ENCODE data around the gene NKAIN2.
"Not testable (repeated sequence)": the region's sequence is repeated elsewhere in the genome, so short reads cannot be mapped to it uniquely, and the experiment has no call there.

NKAIN2 gene

DNA sequence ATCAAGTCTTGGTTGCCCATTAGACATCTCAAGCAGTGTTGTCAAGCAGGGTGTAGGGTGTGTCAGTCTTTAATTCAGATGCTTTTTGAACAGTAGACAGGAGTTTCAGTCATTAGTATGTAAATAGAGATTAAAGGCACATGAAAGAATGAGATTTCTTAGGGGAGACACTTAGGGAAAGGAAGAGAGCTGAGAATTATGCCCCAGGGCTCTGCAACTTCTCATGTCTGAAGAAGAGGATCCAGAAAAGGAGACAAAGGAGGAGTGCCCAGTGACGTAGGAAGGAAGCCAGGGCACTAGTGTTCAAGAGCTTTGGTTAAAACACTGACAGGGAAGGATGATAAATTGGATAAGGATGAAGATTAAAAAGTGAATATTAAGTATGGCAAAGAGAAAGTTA, 569.7 kb downstream of the NKAIN2 start:
- H3K4me3 ChIP-seq (ENCODE audit: control insufficient read depth, low read depth, low read length), result no peak overlapping the region
- DNase-seq (ENCODE audit: low read depth), result no peak
- TF ChIP-seq, protein P1, sequence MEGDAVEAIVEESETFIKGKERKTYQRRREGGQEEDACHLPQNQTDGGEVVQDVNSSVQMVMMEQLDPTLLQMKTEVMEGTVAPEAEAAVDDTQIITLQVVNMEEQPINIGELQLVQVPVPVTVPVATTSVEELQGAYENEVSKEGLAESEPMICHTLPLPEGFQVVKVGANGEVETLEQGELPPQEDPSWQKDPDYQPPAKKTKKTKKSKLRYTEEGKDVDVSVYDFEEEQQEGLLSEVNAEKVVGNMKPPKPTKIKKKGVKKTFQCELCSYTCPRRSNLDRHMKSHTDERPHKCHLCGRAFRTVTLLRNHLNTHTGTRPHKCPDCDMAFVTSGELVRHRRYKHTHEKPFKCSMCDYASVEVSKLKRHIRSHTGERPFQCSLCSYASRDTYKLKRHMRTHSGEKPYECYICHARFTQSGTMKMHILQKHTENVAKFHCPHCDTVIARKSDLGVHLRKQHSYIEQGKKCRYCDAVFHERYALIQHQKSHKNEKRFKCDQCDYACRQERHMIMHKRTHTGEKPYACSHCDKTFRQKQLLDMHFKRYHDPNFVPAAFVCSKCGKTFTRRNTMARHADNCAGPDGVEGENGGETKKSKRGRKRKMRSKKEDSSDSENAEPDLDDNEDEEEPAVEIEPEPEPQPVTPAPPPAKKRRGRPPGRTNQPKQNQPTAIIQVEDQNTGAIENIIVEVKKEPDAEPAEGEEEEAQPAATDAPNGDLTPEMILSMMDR (conservative IDR thresholded peaks at IDR 0.05; ENCODE audit: control insufficient read depth, insufficient read depth, low read depth, low read length), result no peak

DNA sequence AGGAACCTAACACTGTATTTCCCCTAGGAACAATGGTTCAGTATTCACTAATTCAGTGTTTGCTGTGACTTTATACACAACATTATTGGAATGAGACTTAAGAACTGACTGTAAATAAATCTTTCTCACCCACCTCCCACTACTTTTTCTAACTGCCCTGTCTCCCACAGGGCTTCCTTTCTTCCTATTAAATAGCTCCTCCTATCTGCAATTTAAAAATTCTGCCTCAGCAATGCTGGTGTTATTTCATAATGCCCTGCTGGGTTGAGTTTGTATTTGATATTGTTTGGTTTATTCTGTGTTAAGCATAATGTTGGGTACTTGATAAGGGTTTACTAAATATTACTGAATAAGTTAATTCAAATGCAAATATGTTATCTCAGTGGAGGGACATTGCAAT, 585.5 kb downstream of the NKAIN2 start:
- H3K4me3 ChIP-seq (ENCODE audit: control insufficient read depth, low read depth, low read length), result no peak overlapping the region
- TF ChIP-seq, protein P1 (conservative IDR thresholded peaks at IDR 0.05; ENCODE audit: control insufficient read depth, insufficient read depth, low read depth, low read length), result no peak
- DNase-seq (ENCODE audit: low read depth), result no peak

DNA sequence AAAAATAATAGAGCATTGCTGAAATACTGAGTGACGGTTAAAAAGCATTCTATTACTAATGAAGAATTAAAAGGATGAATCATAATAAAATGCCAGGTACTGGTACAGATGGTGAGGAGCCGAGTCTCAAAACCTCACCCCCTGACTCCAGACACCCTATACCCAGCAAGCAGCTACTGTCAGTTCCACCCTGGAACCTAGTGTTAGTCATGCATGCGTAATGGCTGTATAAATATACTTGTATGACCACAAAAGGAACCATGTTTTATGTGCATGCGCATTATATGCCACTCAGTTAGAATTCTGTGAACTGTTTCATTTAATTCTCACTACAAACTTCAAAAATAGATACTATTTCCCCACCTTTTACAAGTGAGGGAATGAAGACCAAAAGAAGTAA, 589.9 kb downstream of the NKAIN2 start:
- TF ChIP-seq, protein P1 (conservative IDR thresholded peaks at IDR 0.05; ENCODE audit: control insufficient read depth, insufficient read depth, low read depth, low read length), result no peak
- no peak overlapping the region for H3K4me3 ChIP-seq (ENCODE audit: control insufficient read depth, low read depth, low read length)
- DNase-seq (ENCODE audit: low read depth), result peak; percentile 21

DNA sequence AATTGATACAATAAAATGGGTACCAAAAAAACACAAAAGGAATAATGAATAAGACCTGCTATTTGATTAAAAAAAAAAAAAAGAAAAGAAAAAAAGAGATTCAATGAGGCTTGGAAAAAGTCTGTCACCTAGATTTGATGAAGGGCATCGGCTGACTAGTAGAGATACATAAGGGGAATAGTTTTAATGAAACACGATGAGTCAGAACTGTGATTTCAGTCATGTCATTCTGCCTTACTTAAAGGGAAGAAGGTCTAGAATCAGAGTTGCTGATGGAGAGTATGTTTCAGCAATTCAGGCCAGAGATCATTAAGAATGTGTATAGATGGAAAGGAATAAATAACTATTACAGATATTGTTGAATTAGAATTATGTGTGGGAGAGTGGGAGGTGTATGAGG, 592.7 kb downstream of the NKAIN2 start:
- DNase-seq (ENCODE audit: low read depth), result peak; percentile 1
- no peak overlapping the region for H3K4me3 ChIP-seq (ENCODE audit: control insufficient read depth, low read depth, low read length)
- TF ChIP-seq, protein P1 (conservative IDR thresholded peaks at IDR 0.05; ENCODE audit: control insufficient read depth, insufficient read depth, low read depth, low read length), result no peak

DNA sequence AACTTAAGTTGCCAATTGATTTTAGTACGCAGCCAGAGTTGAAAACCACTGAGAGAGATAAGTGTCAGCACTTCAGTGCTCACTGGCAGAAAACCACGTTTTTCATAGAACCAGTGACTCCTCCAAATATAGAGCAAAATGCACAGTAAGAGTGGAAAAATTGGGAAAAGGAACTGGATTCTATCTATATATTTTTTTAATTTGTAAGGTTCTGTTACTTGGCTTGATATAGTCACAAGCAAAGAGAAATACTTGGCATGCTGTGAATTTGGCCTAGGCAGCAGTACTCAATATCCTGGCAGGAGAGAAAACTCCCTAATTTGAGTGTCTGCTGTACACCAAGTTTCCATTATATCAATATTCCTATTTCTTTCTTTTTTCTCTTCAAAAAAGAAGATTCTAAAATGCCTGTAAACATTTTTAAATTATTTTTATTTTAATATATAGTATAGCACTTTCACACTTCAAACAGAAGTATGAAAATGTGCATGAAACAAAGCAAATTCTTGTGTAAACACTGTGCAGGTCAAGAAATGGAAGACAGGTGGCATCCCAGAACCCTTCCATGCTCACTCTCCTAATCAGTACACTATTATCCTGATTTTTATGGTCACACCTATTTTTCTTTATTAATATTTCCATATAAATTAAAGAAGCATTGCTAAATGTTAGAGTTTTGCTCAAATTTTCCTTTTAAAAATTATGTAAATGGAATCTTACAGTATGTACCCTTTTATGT, 596.8 kb downstream of the NKAIN2 start:
- DNase-seq (ENCODE audit: low read depth), result no peak
- TF ChIP-seq, protein P1 (conservative IDR thresholded peaks at IDR 0.05; ENCODE audit: control insufficient read depth, insufficient read depth, low read depth, low read length), result no peak
- no peak overlapping the region for H3K4me3 ChIP-seq (ENCODE audit: control insufficient read depth, low read depth, low read length)

DNA sequence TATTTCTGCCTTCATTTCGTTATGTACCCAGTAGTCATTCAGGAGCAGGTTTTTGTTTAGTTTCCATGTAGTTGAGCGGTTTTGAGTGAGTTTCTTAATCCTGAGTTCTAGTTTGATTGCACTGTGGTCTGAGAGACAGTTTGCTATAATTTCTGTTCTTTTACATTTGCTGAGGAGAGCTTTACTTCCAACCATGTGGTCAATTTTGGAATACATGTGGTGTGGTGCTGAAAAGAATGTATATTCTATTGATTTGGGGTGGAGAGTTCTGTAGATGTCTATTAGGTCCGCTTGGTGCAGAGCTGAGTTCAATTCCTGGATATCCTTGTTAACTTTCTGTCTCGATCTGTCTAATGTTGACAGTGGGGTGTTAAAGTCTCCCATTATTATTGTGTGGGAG, 606.8 kb downstream of the NKAIN2 start:
- DNase-seq (ENCODE audit: low read depth); H3K4me3 ChIP-seq (ENCODE audit: control insufficient read depth, low read depth, low read length): not testable (repeated sequence)

DNA sequence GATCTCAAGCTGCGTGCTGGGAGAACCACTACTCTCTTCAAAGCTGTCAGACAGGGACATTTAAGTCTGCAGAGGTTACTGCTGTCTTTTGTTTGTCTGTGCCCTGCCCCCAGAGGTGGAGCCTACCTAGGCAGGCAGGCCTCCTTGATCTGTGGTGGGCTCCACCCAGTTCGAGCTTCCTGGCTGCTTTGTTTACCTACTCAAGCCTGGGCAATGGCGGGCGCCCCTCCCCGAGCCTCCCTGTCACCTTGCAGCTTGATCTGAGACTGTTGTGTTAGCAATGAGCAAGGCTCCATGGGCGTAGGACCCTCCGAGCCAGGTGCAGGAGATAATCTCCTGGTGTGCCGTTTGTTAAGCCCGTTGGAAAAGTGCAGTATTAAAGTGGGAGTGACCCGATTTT, 609.0 kb downstream of the NKAIN2 start:
- DNase-seq (ENCODE audit: low read depth); H3K4me3 ChIP-seq (ENCODE audit: control insufficient read depth, low read depth, low read length): not testable (repeated sequence)

Measured in fibroblast of mammary gland (primary cell).